Left ventricle myocardium inferior (tissue), 1 donor: Measurements from ENCODE around the gene TPK1. TPM values are rescaled to one million over a fixed set of nuclear protein-coding genes. Genes with fewer than 3 reads are reported as not detected.

Experiments
- DNase-seq: peaks from one replicate; pipeline ENCODE4 v3.0.0-alpha.2; 2020
- H3K27ac ChIP-seq: fragments of 200-600 bp; replicated peaks from 2 replicates; pipeline ENCODE4 v1.8.0; 2021
- H3K27me3 ChIP-seq: fragments of 200-600 bp; 2 replicates; pipeline ENCODE4 v1.8.0; 2021; ENCODE audit warnings: low read depth
- H3K36me3 ChIP-seq: fragments of 200-600 bp; 2 replicates; pipeline ENCODE4 v1.8.0; 2021
- H3K4me1 ChIP-seq: fragments of 200-600 bp; 2 replicates; pipeline ENCODE4 v1.8.0; 2021
- H3K4me3 ChIP-seq: fragments of 200-600 bp; 2 replicates; pipeline ENCODE4 v1.8.0; 2021; ENCODE audit warnings: mild to moderate bottlenecking, moderate library complexity
- H3K9me3 ChIP-seq: fragments of 200-600 bp; replicated peaks from 2 replicates; pipeline ENCODE4 v1.8.0; 2021
- intact Hi-C: fragments of 100-400 bp; cut with micrococcal nuclease; formaldehyde crosslinking; loops from one replicate; pipeline ENCODE4 v1.11.0; 2022
- total RNA-seq: library from RNA; stranded (reverse); fragmentation: NEBNext Ultra II Directional; extraction: Animal tissue kit (Norgen Biotek cat#: 25700); gene quantifications from one replicate; pipeline ENCODE4 v1.2.1, GENCODE V29; 2021
- TF ChIP-seq, protein P1 (sequence below): fragments of 200-600 bp; IDR thresholded peaks from 2 replicates; pipeline ENCODE4 v1.8.0; 2021; ENCODE audit warnings: antibody characterized with exemption, mild to moderate bottlenecking, borderline replicate concordance
- donor health status: DM: no; HTN: yes; CAD: no; lungs with severe emphysema.

The TPK1 gene
- total RNA-seq, 1 donor from 2014 or later: 3.5 TPM

DNA sequence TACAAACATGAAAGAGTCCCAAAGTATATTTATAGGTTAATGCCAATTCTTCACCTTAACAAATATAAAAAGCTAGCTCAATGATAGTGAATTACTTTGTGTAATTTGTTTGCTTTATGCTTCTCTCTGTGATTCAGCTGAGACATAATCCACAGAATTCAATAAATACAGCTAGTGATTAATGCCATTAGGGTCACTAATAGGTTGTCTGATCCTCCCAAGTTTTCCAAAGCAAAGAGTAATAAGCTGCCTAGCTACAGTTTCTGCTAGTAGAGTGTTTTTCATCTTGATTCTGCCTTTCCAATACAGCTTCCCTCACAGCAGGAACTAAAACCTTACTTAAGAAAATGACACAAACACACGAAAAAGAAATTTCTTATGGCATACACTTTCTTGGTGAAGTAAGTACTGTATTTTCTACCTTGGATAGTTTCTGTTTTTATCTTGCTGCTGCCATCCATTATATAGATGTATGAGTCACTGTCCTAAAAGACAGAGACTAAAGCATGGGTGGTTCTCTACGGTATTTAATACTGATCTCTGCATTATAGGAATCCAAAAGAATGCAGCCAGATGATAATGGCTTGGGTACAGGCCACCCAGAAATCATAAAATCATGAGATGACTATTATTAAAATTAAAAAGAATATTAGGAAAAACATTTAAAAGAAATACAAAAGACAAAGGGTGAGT is 170.0 kb downstream of the TPK1 start:
- H3K27me3 ChIP-seq: no peaks in the 10 kb centered on the region
- intact Hi-C loops: no loop called here
- TF ChIP-seq, protein P1, sequence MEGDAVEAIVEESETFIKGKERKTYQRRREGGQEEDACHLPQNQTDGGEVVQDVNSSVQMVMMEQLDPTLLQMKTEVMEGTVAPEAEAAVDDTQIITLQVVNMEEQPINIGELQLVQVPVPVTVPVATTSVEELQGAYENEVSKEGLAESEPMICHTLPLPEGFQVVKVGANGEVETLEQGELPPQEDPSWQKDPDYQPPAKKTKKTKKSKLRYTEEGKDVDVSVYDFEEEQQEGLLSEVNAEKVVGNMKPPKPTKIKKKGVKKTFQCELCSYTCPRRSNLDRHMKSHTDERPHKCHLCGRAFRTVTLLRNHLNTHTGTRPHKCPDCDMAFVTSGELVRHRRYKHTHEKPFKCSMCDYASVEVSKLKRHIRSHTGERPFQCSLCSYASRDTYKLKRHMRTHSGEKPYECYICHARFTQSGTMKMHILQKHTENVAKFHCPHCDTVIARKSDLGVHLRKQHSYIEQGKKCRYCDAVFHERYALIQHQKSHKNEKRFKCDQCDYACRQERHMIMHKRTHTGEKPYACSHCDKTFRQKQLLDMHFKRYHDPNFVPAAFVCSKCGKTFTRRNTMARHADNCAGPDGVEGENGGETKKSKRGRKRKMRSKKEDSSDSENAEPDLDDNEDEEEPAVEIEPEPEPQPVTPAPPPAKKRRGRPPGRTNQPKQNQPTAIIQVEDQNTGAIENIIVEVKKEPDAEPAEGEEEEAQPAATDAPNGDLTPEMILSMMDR: no peak
- H3K36me3 ChIP-seq: no peaks in the 10 kb centered on the region
- no peak overlapping the region for H3K4me3 ChIP-seq
- no peaks in the 10 kb centered on the region for H3K4me1 ChIP-seq
- H3K27ac ChIP-seq: no peak overlapping the region
- no peak for DNase-seq
- H3K9me3 ChIP-seq: peaks cover 4% of the 10 kb centered on the region

DNA sequence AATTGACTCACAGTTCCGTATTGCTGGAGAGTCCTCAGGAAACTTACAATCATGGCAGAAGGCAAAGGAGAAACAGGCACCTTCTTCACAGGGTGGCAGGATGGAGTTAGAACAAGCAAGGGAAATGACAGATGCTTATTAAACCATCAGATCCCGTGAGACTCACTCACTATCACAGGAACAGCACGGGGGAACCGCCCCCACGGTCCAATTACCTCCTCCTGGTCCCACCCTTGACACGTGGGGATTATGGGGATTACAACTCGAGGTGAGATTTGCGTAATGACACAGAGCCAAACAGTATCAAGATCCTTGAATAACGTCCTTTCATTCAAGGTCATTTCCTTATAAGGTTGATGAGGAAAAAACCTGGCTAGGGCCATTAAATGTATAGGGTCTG is 176.6 kb downstream of the TPK1 start:
- Histone ChIP-seq H3K9me3 (no peaks in the 10 kb centered on the region), H3K36me3 (no peaks in the 10 kb centered on the region), H3K4me3 (no peak overlapping the region), H3K27ac (no peak overlapping the region), H3K4me1 (no peaks in the 10 kb centered on the region), H3K27me3 (no peaks in the 10 kb centered on the region)
- TF ChIP-seq, protein P1: no peak
- intact Hi-C loops: no loop called here
- DNase-seq: no peak

DNA sequence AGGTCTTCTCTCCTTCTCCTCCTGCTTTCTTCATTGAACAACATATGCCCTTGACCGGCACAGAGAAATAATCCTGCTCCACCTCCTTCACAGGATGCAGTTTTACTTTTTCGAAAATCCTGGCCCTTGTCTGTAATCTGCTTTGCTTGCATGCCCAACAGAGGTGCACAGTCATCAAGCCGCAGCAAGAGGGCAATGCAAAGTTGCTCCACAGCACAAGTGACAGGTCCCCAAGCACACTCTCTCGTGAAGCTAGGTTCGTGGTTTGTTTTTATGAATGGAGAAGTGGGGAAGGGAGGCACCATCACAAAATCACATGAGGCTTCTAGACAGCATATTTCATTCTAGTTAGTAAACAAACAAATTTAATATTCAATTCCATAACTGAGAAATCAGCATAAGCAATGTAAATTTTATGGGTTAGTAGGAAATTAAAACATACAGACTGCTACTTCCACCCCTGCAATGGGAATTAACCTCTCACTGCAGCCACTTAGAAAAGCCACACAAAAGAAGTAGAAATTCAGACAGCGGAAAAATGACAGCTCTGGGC is 178.8 kb downstream of the TPK1 start:
- H3K27me3 ChIP-seq: no peaks in the 10 kb centered on the region
- no peak for DNase-seq
- no peak overlapping the region for H3K4me3 ChIP-seq
- no peaks in the 10 kb centered on the region for H3K36me3 ChIP-seq
- H3K27ac ChIP-seq: no peak overlapping the region
- no peaks in the 10 kb centered on the region for H3K4me1 ChIP-seq
- no peaks in the 10 kb centered on the region for H3K9me3 ChIP-seq
- intact Hi-C loops: no loop called here
- TF ChIP-seq, protein P1: peak; percentile 31

DNA sequence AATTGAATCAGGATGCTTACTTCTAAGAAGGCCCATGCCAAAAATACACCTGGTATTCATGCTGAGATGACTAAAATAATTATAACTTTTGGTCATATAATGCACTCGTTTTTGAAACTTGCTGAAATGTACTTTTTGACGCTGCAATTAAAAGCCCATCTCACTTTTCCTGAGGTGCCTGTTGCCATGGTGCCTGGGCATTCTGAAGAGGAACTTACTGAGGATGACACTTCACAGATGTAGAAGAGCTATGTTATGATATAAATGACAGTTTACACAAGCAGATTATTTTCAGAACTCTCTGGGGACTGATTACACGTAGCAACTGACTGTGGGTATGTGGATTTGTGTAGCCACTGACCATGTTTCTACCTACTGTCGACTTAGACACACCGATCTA is 182.4 kb downstream of the TPK1 start:
- Histone ChIP-seq H3K4me1 (no peaks in the 10 kb centered on the region), H3K9me3 (peaks cover 9% of the 10 kb centered on the region), H3K27me3 (no peaks in the 10 kb centered on the region), H3K4me3 (no peak overlapping the region), H3K27ac (no peak overlapping the region), H3K36me3 (no peaks in the 10 kb centered on the region)
- TF ChIP-seq, protein P1: no peak
- intact Hi-C loops: no loop called here
- DNase-seq: no peak

DNA sequence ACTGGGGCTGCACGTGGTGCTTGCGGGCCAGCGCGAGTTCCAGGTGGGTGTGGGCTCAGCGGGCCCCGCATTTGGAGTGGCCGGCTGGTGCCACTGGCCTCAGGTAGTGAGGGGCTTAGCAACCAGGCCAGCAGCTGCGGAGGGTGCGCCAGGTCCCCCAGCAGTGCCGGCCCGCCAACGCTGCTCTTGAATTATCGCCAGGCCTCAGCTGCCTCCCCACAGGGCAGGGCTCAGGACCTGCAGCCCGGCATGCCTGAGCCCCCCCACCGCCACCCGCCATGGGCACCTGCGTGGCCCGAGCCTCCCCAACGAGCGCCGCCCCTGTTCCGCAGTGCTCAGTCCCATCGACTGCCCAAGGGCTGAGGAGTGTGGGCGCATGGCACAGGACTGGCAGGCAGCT is 185.4 kb downstream of the TPK1 start:
- intact Hi-C loops: no loop called here
- Histone ChIP-seq H3K4me1 (no peaks in the 10 kb centered on the region), H3K4me3 (no peak overlapping the region), H3K9me3 (peaks cover 9% of the 10 kb centered on the region), H3K36me3 (peaks cover 11% of the 10 kb centered on the region), H3K27ac (no peak overlapping the region), H3K27me3 (no peaks in the 10 kb centered on the region)
- TF ChIP-seq, protein P1: no peak
- no peak for DNase-seq
